ENCODE results near the gene SLC6A11. TPM values are rescaled to one million over a fixed set of nuclear protein-coding genes. Genes with fewer than 3 reads are reported as not detected.

Gene SLC6A11
- total RNA-seq, 1 donor from 2014 or later, result 0.25 TPM

GRCh38 chr3:10806006-10806405 lies 10.0 kb upstream of the SLC6A11 start:
- Histone ChIP-seq H3K4me1 (no peaks in the 10 kb centered on the region), H3K9me3 (no peaks in the 10 kb centered on the region), H3K27ac (no peak overlapping the region), H3K36me3 (no peaks in the 10 kb centered on the region), H3K4me3 (no peak overlapping the region), H3K27me3 (no peaks in the 10 kb centered on the region)
- DNase-seq (ENCODE audit: extremely low spot score in 2 of 2), result no peak
- intact Hi-C loops (cut with DNase I), result no loop called here
- no peak for TF ChIP-seq POLR2AphosphoS5 (IDR thresholded peaks at IDR 0.05; ENCODE audit: insufficient read depth in 1 of 2, low read depth in 1 of 2)
- TF ChIP-seq POLR2A (IDR thresholded peaks at IDR 0.05), result no peak
- TF ChIP-seq CTCF (IDR thresholded peaks at IDR 0.05), result no peak

GRCh38 chr3:10808130-10808735 lies 7.8 kb upstream of the SLC6A11 start:
- no peak for TF ChIP-seq POLR2A (IDR thresholded peaks at IDR 0.05)
- TF ChIP-seq POLR2AphosphoS5 (IDR thresholded peaks at IDR 0.05; ENCODE audit: insufficient read depth in 1 of 2, low read depth in 1 of 2), result no peak
- no peak for TF ChIP-seq CTCF (IDR thresholded peaks at IDR 0.05)
- intact Hi-C loops (cut with DNase I), result no loop called here

GRCh38 chr3:10808974-10809373 lies 7.1 kb upstream of the SLC6A11 start:
- TF ChIP-seq CTCF (IDR thresholded peaks at IDR 0.05) (no peak), POLR2AphosphoS5 (IDR thresholded peaks at IDR 0.05; ENCODE audit: insufficient read depth in 1 of 2, low read depth in 1 of 2) (no peak), POLR2A (IDR thresholded peaks at IDR 0.05) (no peak)
- H3K36me3 ChIP-seq, result no peaks in the 10 kb centered on the region
- H3K4me1 ChIP-seq, result no peaks in the 10 kb centered on the region
- H3K4me3 ChIP-seq, result no peak overlapping the region
- H3K9me3 ChIP-seq, result no peaks in the 10 kb centered on the region
- no peak for DNase-seq (ENCODE audit: extremely low spot score in 2 of 2)
- no peaks in the 10 kb centered on the region for H3K27me3 ChIP-seq
- intact Hi-C loops (cut with DNase I), result no loop called here
- H3K27ac ChIP-seq, result no peak overlapping the region

More at GRCh38 chr3:10808130-10808735, 7.8 kb upstream of the SLC6A11 start:
- Histone ChIP-seq H3K4me1 (no peaks in the 10 kb centered on the region), H3K4me3 (no peak overlapping the region), H3K9me3 (no peaks in the 10 kb centered on the region), H3K36me3 (no peaks in the 10 kb centered on the region), H3K27ac (no peak overlapping the region), H3K27me3 (no peaks in the 10 kb centered on the region)
- no peak for DNase-seq (ENCODE audit: extremely low spot score in 2 of 2)

- TF ChIP-seq POLR2A (IDR thresholded peaks at IDR 0.05) (no peak), POLR2AphosphoS5 (IDR thresholded peaks at IDR 0.05; ENCODE audit: insufficient read depth in 1 of 2, low read depth in 1 of 2) (no peak), CTCF (IDR thresholded peaks at IDR 0.05) (no peak)
- H3K9me3 ChIP-seq, result no peaks in the 10 kb centered on the region
- no peak overlapping the region for H3K4me3 ChIP-seq
- no peak overlapping the region for H3K27ac ChIP-seq
- no peaks in the 10 kb centered on the region for H3K36me3 ChIP-seq
- intact Hi-C loops (cut with DNase I), result no loop called here
- DNase-seq (ENCODE audit: extremely low spot score in 2 of 2), result no peak
- no peaks in the 10 kb centered on the region for H3K27me3 ChIP-seq
- no peaks in the 10 kb centered on the region for H3K4me1 ChIP-seq
These were observed 5.7 kb upstream of the SLC6A11 start for GRCh38 chr3:10810376-10810775.

- TF ChIP-seq POLR2AphosphoS5 (IDR thresholded peaks at IDR 0.05; ENCODE audit: insufficient read depth in 1 of 2, low read depth in 1 of 2) (no peak), CTCF (IDR thresholded peaks at IDR 0.05) (no peak), POLR2A (IDR thresholded peaks at IDR 0.05) (no peak)
- no peak overlapping the region for H3K4me3 ChIP-seq
- H3K4me1 ChIP-seq, result peaks cover 8% of the 10 kb centered on the region
- no peaks in the 10 kb centered on the region for H3K36me3 ChIP-seq
- intact Hi-C loops (cut with DNase I), result no loop called here
- peaks cover 4% of the 10 kb centered on the region for H3K27me3 ChIP-seq
- H3K27ac ChIP-seq, result no peak overlapping the region
- no peaks in the 10 kb centered on the region for H3K9me3 ChIP-seq
- DNase-seq (ENCODE audit: extremely low spot score in 2 of 2), result no peak
These were observed 2.6 kb upstream of the SLC6A11 start for GRCh38 chr3:10813425-10813824.
